Upper lobe of right lung (tissue), 1 donor: Measurements from ENCODE around the gene IL16. TPM values are rescaled to one million over a fixed set of nuclear protein-coding genes. Genes with fewer than 3 reads are reported as not detected.

ENCODE experiments used
- ATAC-seq: fragments of 200-7000 bp; cut with Tn5 transposase; one replicate; pipeline ENCODE4 v1.9.1; 2020; ENCODE audit warnings: mild to moderate bottlenecking, moderate library complexity
- DNase-seq: peaks from one replicate; pipeline ENCODE4 v3.0.0-alpha.2; 2020
- H3K27ac ChIP-seq: fragments of 200-600 bp; one replicate; pipeline ENCODE4 v1.8.0; 2022
- H3K27me3 ChIP-seq: fragments of 200-600 bp; one replicate; pipeline ENCODE4 v1.8.0; 2022; ENCODE audit warnings: mild to moderate bottlenecking
- H3K36me3 ChIP-seq: fragments of 200-600 bp; one replicate; pipeline ENCODE4 v1.8.0; 2022
- H3K4me1 ChIP-seq: fragments of 200-600 bp; one replicate; pipeline ENCODE4 v1.8.0; 2022
- H3K4me3 ChIP-seq: fragments of 200-600 bp; one replicate; pipeline ENCODE4 v1.8.0; 2022; ENCODE audit warnings: mild to moderate bottlenecking
- H3K9me3 ChIP-seq: fragments of 200-600 bp; one replicate; pipeline ENCODE4 v1.8.0; 2022
- intact Hi-C: fragments of 100-400 bp; cut with DNase I; formaldehyde crosslinking; loops from one replicate; pipeline ENCODE4 v1.11.0; 2022
- total RNA-seq: library from RNA; stranded (reverse); fragmentation: NEBNext Ultra II Directional; extraction: Animal tissue kit (Norgen Biotek cat#: 25700); gene quantifications from one replicate; pipeline ENCODE4 v1.2.1, GENCODE V29; 2021
- TF ChIP-seq, protein P1 (sequence below): fragments of 200-600 bp; IDR thresholded peaks from one replicate; pipeline ENCODE4 v1.8.0; 2022; ENCODE audit warnings: antibody characterized with exemption
- donor health status: DM: no; HTN: yes; CAD: no; lungs with severe emphysema.

Gene IL16
- total RNA-seq, 1 donor from 2014 or later, result 39.3 TPM

DNA sequence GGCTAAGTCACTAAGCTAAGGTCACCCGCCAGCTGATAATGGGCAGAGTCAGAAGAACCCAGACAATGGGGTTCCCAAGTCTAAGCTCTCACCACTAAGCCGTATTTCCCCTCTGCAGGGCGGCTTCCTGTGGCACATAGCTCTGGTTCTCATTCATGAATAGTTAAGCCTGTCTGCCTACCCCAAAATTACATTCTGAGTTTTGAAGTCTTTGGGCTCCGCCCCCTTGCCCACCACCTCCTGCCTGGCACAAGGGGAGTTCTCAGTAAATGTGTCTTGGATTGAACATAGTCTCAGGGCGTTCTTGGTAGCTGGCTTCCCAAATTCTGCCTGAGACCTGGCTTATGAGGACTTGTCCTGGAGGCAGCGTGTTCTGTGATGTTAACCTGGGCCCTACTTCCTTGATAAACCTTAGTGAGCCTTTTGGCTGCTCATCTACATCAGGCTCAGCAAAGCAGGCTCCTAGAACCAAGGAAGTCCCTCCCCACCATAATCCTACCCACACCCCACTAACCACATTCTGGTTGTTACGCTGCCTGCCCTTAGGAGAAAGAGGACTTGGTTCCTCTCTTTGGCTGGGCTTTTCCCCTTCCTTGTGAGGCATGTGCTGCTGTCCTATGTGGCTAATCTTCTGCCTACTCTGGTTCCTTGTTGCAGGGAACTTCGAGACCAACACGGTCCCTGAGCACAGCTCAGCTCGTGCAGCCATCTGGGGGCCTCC lies 72.4 kb downstream of the IL16 start:
- TF ChIP-seq, protein P1, sequence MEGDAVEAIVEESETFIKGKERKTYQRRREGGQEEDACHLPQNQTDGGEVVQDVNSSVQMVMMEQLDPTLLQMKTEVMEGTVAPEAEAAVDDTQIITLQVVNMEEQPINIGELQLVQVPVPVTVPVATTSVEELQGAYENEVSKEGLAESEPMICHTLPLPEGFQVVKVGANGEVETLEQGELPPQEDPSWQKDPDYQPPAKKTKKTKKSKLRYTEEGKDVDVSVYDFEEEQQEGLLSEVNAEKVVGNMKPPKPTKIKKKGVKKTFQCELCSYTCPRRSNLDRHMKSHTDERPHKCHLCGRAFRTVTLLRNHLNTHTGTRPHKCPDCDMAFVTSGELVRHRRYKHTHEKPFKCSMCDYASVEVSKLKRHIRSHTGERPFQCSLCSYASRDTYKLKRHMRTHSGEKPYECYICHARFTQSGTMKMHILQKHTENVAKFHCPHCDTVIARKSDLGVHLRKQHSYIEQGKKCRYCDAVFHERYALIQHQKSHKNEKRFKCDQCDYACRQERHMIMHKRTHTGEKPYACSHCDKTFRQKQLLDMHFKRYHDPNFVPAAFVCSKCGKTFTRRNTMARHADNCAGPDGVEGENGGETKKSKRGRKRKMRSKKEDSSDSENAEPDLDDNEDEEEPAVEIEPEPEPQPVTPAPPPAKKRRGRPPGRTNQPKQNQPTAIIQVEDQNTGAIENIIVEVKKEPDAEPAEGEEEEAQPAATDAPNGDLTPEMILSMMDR, result no peak
- no peak overlapping the region for H3K4me3 ChIP-seq
- intact Hi-C loops, result loop anchor here (5.0 to 10.0 kb wide), 3 partner anchors 114 to 274 kb away; no protein-coding TSS in a partner anchor
- peaks cover 15% of the 10 kb centered on the region for H3K4me1 ChIP-seq
- H3K27ac ChIP-seq, result no peak overlapping the region
- H3K36me3 ChIP-seq, result peaks cover 21% of the 10 kb centered on the region
- DNase-seq (no peak), ATAC-seq (peak; percentile 63)
- H3K9me3 ChIP-seq, result no peaks in the 10 kb centered on the region
- no peaks in the 10 kb centered on the region for H3K27me3 ChIP-seq

GRCh38 chr15:81270188-81270587 lies 73.5 kb downstream of the IL16 start:
- no peak overlapping the region for H3K4me3 ChIP-seq
- no peak overlapping the region for H3K27ac ChIP-seq
- peaks cover 11% of the 10 kb centered on the region for H3K4me1 ChIP-seq
- no peak for ATAC-seq
- no peaks in the 10 kb centered on the region for H3K27me3 ChIP-seq
- no peak for DNase-seq
- no peaks in the 10 kb centered on the region for H3K9me3 ChIP-seq
- H3K36me3 ChIP-seq, result peaks cover 21% of the 10 kb centered on the region
- TF ChIP-seq, protein P1, result no peak
- intact Hi-C loops, result no loop called here

DNA sequence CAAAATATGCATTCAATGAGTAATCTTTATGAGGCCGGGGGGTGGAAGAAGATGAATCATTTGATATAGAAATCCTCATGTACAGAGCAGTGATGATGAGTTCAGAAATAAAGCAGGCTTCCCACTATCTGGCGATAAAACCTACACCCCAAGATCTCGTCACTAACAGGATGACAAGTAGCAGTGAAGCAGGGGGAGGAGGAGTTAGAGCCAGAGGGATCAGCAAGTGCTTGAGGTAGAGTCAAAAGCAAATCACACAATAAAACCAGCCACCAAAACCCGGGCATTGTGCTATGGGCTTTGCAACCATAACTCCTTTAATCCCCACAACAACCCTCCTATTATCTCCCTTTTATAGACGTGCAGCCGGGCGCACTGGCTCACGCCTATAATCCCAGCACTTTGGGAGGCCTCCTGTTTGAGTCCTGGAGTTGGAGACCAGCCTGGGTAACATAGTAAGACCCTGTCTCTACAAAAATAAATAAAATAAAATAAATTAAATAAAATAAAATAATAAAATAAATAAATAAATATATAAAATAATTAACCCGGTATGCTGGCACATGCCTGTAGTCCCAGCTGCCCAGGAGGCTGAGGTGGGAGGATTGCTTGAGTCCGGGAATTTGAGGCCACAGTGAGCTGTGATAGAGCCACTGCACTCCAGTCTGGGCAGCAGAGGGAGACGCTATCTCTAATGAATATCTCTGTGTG lies 74.3 kb downstream of the IL16 start:
- intact Hi-C loops, result no loop called here
- Histone ChIP-seq H3K4me3 (no peak overlapping the region), H3K9me3 (no peaks in the 10 kb centered on the region), H3K36me3 (peaks cover 21% of the 10 kb centered on the region), H3K4me1 (peaks cover 5% of the 10 kb centered on the region), H3K27ac (no peak overlapping the region), H3K27me3 (no peaks in the 10 kb centered on the region)
- DNase-seq, result no peak
- no peak for ATAC-seq
- TF ChIP-seq, protein P1, result no peak

DNA sequence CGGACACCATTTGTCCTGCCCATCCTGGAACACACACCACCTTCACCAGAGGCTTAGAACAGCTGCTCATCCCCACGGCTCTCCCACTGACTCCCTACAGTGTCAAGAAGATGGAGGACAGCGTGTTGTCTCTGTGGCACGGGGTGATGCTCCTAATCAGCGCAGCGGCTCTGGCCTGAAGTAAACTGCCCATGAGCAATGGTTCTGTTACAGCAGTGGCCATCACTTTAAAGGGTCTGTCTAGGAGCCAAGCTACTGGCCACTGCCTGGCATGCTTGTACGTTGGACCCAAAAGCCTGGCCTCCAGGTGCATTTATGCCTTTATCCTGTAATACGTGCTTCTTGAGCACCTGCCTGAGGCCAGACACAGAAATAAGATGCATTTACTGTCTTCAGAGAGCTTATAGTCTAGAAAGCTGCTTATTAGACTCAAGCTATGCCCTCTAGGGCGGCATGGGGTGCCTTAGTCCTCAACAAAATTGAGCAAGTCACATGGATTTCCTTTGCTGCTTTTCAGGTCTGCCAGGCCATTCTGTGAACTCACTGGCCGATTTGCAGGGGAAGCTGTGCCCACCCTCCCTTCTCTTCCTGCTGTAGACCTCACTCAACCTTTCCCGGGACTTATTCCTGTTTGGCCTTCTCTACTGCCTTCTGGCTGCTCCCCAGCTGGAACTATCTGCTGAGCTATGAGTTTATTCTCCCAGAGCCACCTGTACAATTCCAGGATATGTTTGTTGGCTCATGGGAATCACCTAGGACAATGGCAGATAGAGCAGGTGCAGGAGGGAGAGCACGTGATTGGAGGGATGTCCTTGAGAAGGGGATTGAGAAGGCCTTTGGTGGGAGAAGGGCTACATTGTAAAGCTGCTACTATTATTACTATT lies 75.3 kb downstream of the IL16 start:
- Histone ChIP-seq H3K27me3 (no peaks in the 10 kb centered on the region), H3K9me3 (no peaks in the 10 kb centered on the region), H3K27ac (no peak overlapping the region), H3K36me3 (peaks cover 21% of the 10 kb centered on the region), H3K4me1 (no peaks in the 10 kb centered on the region), H3K4me3 (no peak overlapping the region)
- TF ChIP-seq, protein P1, result no peak
- ATAC-seq (no peak), DNase-seq (no peak)
- intact Hi-C loops, result no loop called here

DNA sequence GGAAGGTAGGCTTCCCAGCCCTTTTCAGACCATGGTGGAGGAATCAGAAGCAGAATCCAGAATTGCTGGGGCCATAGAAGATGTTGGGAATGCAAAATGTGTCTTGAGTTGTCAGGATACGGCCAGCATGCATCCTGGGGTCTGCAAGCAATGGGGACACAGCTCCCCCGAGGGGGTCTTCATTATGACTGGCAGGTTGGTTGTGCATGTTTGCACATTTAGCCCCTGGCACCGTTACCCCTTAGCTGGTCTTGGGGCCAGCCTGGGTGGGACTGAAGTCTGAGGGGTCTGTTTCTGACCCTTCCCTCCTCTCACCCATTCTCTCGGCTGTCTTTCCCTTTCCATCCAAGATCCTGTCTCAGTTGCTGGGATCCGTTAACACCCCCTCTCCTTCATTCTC lies 76.5 kb downstream of the IL16 start:
- no peak overlapping the region for H3K27ac ChIP-seq

More for the DNA sequence above, 76.5 kb downstream of the IL16 start:
- Histone ChIP-seq H3K4me3 (no peak overlapping the region), H3K4me1 (no peaks in the 10 kb centered on the region), H3K27me3 (no peaks in the 10 kb centered on the region), H3K9me3 (no peaks in the 10 kb centered on the region), H3K36me3 (peaks cover 21% of the 10 kb centered on the region)
- no peak for ATAC-seq
- intact Hi-C loops, result no loop called here
- DNase-seq, result no peak
- TF ChIP-seq, protein P1, result no peak
